GM18505 (cell line): ENCODE measurements around the gene ZNF69.
"Not testable (repeated sequence)": the region's sequence is repeated elsewhere in the genome, so short reads cannot be mapped to it uniquely, and the experiment has no call there.

Experiments used
- ATAC-seq: cut with Tn5 transposase; IDR thresholded peaks from one replicate; pipeline ENCODE4 v1.9.1; 2021; ENCODE audit not compliant: unreplicated experiment
- POLR2A ChIP-seq: IDR thresholded peaks from 4 replicates; pipeline ENCODE4 v1.6.1; 2011; ENCODE audit warnings: borderline replicate concordance; ENCODE audit not compliant: insufficient read depth, insufficient read length; ENCODE audit errors: extremely low read depth

Gene ZNF69

GRCh38 chr19:11924886-11925650 lies 37.5 kb downstream of the ZNF69 start, which contains the start of gene ZNF700:
TSS of gene ZNF700 (plus strand) at chr19:11925107. CDS start at chr19:11925211, 104 bp downstream.
- ATAC-seq, result peak; percentile 84
- TF ChIP-seq POLR2A, result peak; percentile 95

DNA sequence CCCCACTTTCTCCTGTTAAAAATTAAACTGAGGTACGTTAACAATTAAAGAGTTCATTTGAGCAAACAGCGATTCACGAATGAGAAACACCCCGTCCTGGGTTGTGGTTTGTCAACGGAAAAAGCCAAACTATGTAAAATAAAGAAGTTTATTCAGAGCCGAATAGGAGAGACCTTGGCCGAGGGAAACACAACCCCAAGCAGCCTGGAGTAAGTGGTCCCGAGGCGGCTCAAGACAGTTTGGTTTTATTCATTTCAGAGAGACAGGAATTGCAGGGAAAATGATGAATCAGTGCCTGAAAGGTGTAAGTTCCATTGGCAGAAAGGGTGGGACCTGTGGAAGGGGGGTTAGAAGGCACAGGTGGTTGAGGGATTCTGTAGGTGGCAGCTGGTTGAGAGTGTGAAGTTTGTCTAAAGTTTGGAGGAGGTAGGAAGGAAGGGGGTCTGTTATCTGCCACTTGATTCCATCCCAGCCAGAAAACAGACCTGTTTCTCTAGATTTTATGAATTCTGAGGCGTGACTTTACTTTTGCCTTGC lies 38.1 kb downstream of the ZNF69 start:
- ATAC-seq, result not testable (repeated sequence)

GRCh38 chr19:11927227-11927626 lies 39.6 kb downstream of the ZNF69 start:
- TF ChIP-seq POLR2A, result no peak
- no peak for ATAC-seq

- TF ChIP-seq POLR2A, result no peak
These were observed 43.5 kb downstream of the ZNF69 start for GRCh38 chr19:11931051-11931450.

DNA sequence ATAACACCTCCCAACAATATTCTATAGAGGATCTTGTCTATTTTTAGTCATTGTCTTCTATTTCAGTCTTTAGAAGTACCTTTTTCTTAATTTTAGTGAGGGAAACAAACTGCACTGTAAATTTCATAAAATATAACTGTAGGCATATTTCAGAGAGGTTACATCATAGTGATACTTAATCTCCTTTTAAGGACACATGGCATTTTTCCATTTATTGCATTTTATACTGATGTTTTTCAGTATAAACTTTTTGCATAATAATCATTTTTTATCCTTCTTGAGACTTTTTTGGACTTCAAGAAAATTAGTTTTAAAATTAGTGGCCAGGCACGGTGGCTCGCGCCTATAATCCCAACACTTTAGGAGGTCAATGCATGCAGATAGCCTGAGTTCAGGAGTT lies 43.9 kb downstream of the ZNF69 start:
- no peak for ATAC-seq
- TF ChIP-seq POLR2A, result no peak

More at GRCh38 chr19:11931051-11931450, 43.5 kb downstream of the ZNF69 start:
- no peak for ATAC-seq

- not testable (repeated sequence) for ATAC-seq
These were observed 48.2 kb downstream of the ZNF69 start for GRCh38 chr19:11935829-11936228.

GRCh38 chr19:11938383-11938782 lies 50.8 kb downstream of the ZNF69 start:
- not testable (repeated sequence) for ATAC-seq

GRCh38 chr19:11941361-11941887 lies 53.8 kb downstream of the ZNF69 start:
- not testable (repeated sequence) for ATAC-seq

GRCh38 chr19:11942008-11942842 lies 54.6 kb downstream of the ZNF69 start:
- TF ChIP-seq POLR2A, result no peak
- ATAC-seq, result no peak

- ATAC-seq, result no peak
- no peak for TF ChIP-seq POLR2A
These were observed 55.2 kb downstream of the ZNF69 start for GRCh38 chr19:11942843-11943108.

DNA sequence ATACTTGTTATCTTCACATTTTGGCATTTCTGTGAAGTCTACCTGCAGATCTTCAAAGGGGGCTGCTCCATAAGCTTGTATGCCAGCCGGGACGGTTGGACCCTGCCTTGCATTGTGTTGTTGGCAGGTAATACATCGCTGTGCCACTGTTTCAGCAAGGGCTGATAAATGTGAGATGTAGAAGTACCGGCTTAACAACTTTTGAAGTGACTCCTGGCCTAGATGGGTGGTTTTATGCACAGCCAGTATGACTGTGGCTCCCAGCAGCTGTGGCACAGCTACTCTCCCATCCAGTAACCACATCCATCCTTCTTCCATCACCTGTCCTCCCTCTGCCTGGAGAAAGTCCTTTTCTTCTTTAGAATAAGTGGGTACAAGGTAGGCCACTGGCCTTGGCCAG lies 57.1 kb downstream of the ZNF69 start:
- ATAC-seq, result no peak
- TF ChIP-seq POLR2A, result no peak

DNA sequence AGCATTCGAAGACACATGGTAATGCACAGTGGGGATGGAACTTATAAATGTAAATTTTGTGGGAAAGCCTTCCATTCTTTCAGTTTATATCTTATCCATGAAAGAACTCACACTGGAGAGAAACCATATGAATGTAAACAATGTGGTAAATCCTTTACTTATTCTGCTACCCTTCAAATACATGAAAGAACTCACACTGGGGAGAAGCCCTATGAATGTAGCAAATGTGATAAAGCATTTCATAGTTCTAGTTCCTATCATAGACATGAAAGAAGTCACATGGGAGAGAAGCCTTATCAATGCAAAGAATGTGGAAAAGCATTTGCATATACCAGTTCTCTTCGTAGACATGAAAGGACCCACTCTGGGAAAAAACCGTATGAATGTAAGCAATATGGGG lies 61.1 kb downstream of the ZNF69 start:
- TF ChIP-seq POLR2A, result no peak
- no peak for ATAC-seq

DNA sequence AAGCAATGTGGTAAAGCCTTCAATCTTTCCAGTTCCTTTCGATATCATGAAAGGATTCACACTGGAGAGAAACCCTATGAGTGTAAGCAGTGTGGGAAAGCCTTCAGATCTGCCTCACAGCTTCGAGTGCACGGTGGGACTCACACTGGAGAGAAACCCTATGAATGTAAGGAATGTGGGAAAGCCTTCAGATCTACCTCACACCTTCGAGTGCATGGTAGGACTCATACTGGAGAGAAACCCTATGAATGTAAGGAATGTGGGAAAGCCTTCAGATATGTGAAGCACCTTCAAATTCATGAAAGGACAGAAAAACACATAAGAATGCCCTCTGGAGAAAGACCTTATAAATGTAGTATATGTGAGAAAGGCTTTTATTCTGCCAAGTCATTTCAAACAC lies 61.6 kb downstream of the ZNF69 start:
- no peak for ATAC-seq
- no peak for TF ChIP-seq POLR2A

DNA sequence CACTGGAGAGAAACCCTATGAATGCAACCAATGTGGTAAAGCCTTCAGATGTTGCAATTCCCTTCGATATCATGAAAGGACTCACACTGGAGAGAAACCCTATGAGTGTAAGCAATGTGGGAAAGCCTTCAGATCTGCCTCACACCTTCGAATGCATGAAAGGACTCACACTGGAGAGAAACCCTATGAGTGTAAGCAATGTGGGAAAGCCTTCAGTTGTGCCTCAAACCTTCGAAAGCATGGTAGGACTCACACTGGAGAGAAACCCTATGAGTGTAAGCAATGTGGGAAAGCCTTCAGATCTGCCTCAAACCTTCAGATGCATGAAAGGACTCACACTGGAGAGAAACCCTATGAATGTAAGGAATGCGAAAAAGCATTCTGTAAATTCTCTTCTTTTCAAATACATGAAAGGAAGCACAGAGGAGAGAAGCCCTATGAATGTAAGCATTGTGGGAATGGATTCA lies 62.1 kb downstream of the ZNF69 start:
- not testable (repeated sequence) for ATAC-seq
